CD4-positive, alpha-beta T cell treated with Interferon alpha-2 for 1 hour (primary cell): Measurements from ENCODE around the gene MREG.

Experiments
- DNase-seq, 2 donors: peaks; one replicate each; pipeline ENCODE4 v3.0.0-alpha.2; 2020 to 2022

MREG gene

GRCh38 chr2:215915441-215915840 lies 97.9 kb downstream of the MREG start:
- DNase-seq = no peak

GRCh38 chr2:215914777-215915165 lies 98.6 kb downstream of the MREG start:
- DNase-seq = no peak

GRCh38 chr2:215914054-215914776 lies 99.1 kb downstream of the MREG start:
- no peak for DNase-seq

DNA sequence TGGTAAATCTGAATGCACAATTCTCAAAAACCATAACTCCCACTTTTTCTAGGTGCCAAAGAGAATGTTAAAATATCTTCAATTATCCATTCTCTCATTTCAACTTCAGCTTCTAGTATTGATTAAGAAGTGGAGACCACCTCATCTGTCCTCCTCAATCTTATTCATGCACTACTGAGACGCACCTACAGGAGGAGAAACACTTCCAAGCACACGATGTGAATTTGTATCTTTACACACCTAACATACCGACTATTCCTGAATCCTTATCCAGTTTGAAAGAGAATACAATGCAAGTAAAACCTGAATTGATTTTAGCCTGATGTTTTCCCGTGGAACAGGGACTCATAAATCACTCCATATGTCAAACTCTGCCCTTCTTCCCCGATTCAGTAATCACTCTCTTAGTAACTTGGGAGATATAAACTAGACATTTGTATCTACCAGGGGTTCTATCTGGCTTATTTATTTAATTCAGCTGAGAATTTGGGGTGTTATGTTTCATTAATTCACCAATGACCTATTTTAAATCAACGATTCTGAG lies 101.0 kb downstream of the MREG start:
- DNase-seq = no peak

DNA sequence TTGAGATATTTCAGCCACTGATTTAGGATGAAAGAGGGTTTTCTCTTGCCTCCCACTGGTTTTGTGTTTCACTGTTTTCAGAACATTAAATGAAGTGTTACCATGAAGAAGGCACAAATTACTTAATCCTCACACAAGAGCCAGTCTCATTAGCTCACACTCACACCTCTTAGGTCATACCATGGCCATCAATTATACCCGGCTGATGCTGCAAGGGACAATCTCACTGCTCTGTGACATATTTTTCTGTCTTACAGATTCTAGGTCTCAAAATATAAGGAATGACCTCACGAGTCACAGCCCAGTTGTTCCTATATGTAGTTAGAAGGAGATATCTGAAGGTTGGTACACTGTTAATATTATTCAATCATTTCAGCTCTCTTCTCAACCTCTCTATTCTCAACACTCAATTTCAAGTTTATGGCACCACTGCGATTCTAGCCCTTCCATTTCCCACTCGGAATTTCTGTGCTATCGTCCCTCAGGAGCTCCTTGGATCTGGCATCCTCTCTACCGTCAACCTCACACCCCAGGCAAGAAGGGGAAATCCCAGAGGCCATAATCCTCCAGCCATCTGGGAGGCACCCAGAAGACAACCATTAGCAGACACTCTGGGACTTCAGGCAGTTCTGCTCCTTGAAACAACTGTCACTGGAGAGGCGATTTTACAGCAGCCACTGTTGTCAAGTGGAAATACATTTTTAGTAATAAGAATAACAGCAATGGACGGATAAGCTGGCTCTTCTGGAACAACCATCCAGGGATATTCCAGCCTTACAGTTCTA lies 101.9 kb downstream of the MREG start:
- DNase-seq = no peak

DNA sequence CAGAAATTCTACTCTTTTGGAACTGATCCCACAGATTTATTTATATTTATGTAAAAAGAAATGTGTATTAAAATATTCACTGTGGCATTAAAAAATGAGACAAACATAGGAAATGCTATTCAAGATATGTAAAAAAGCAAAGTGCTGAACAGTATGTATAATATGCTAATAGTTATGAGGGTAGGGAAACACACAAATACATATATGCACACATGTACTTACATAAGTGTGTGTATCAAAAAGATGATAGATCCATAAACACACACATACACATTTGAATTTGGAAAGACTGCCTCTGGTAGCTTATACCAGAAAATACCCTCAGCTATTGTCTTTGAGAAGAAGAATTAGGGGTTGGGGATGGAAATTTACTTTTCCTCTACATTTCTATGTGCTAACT lies 103.2 kb downstream of the MREG start:
- no peak for DNase-seq

DNA sequence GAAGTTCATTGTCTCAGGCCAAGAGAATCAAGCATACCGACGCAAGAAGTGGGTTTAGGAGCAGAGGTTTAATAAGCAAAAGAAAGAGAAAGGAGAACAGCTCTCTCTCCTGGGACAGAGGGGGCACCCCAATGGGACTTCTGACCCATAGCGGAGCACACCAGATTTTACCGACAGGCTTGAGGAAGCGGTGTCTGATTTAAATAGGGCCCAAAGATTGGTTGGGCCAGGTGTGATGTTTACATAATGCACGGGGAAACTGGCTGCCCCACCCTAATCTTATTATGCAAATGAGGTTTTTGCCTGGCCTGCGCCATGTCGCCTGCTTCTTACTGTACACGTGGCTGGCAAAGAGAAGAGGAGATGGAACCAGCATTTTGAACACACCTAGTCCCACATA lies 106.2 kb downstream of the MREG start:
- no peak for DNase-seq

DNA sequence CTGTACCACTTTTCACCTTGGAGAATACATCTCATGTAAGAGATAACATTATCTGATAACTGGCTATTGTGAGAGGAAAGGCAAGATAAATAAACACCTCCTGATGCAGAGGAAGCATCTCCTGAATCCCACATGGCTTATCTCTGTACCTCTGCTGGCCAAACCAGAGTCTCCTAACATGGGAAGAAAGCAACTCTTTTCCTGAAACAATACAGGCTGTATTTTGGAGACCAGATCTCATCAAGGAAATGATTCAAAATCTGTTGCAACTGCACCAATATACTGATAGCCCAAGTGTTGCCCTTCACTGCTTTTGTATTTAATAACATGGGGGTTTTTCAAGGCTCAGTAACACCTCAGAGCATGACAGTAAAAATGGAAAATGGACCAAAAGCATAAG lies 106.9 kb downstream of the MREG start:
- no peak for DNase-seq

- DNase-seq = no peak
These were observed 107.7 kb downstream of the MREG start for GRCh38 chr2:215905691-215906090.

- peak in 1 of 2 donors; percentile 9 for DNase-seq
These were observed 109.2 kb downstream of the MREG start for GRCh38 chr2:215904101-215904500.

DNA sequence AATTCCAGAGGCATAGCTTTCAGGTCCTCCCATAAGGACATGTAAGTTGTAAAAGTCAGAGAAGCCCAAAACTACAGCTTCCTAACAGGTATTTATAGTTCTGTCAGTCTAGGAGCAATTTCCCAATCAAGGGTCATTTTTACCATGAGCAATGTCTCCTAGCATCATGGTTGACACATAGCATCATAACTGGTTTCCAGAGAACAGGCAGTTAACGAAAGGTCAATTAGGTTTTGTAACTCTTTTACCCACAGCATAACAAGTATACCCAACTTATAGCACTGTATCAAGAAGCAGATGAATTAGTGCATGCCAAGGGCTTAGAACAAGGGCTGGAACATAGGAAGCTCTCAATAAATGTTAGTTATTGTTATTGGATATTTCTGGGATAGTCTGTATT lies 110.1 kb downstream of the MREG start:
- DNase-seq = no peak

GRCh38 chr2:215901796-215902195 lies 111.6 kb downstream of the MREG start:
- no peak for DNase-seq

DNA sequence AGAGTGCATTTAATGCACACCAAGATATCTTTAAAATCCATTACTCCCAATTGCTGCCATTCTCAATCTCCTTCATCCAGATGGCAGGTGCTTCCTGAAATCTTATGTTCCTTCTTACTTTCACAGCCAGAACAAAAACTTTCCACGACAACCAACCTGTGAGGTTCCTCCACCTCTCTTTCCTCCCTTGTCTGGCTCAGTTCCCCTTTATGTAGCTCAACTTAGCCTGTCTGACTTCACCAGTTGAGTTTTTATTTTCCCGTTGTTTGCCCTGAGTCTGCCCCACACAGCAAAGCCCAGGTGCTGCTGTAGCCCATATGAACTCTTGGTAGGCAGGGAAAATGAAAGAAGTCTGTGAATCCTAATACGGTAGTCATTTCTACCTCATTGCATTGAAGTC lies 112.5 kb downstream of the MREG start:
- no peak for DNase-seq

GRCh38 chr2:215900203-215900611 lies 113.1 kb downstream of the MREG start:
- peak in 1 of 2 donors; percentile 65 for DNase-seq

- no peak for DNase-seq
These were observed 113.9 kb downstream of the MREG start for GRCh38 chr2:215899141-215900074.

- no peak for DNase-seq
These were observed 115.0 kb downstream of the MREG start for GRCh38 chr2:215898363-215898762.

- no peak for DNase-seq
These were observed 116.4 kb downstream of the MREG start for GRCh38 chr2:215896921-215897320.

DNA sequence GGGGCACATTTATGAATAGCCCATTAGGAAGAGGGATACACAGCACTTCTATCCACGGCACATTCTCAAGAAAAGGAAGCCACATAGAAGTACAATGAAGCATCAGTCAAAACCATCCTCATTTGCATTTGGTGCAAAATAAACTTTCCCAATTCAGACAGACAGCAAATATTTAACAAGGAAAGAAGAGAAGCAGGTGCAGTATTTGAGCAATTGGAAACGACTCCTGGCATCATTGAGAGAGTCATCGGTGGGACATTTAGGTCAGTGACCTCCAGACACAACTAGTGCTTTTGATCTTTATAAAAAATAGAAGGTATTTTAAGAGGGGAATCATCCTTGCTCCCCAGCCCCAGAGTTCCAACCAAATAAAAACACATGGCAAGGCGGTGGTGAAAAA lies 118.0 kb downstream of the MREG start:
- DNase-seq = no peak
